CD4-positive, alpha-beta T cell treated with Interleukin-17A for 1 hour (primary cell): ENCODE data around the gene FAXDC2.
"Not testable (repeated sequence)": the region's sequence is repeated elsewhere in the genome, so short reads cannot be mapped to it uniquely, and the experiment has no call there.

Experiments used
- DNase-seq: peaks from one replicate; pipeline ENCODE4 v3.0.0-alpha.2; 2020

The FAXDC2 gene

GRCh38 chr5:154829589-154830218 is 20.7 kb downstream of the FAXDC2 start:
- DNase-seq = peak; percentile 41

DNA sequence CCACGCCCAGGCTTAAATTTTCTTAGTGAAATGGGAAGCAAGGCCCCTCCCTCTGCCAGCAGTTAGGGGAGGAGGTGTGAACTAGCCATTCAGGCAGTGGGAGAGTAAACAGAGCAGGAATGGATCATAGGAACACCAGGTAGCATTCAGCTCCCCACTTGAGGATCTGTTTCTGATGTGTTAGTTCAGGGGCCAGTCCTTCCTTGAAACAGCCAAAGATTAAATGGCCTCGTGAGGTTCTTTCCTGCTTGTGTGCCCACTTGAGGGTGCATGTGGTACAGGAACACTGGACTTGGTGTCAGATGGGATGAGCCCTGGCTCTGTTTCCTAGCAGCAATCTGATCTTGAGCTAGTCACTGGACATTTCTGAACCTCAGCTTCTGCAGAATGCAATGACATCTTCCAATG is 21.2 kb downstream of the FAXDC2 start:
- no peak for DNase-seq

- DNase-seq = no peak
Measured at GRCh38 chr5:154824070-154824469, 26.3 kb downstream of the FAXDC2 start.

DNA sequence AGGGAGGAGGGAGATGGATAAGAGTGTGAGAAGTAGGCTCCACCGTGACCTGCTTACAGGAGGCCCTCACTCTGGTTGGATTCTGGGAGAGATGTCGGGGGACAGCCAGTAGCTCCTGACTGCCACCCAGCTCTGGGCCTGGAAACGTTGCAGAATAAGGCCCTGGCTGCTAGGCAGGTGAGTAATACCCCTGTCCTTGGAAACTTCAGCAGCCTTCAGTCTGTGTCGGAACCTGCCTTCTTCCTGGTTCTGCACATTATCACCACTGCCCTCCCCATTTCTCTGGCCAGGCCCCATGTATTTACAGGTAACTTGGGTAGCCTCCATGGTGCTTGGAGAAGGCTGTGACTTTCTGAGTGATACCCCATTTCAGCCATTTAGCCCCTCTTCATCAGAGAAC is 26.8 kb downstream of the FAXDC2 start:
- DNase-seq = no peak

GRCh38 chr5:154822896-154823295 is 27.5 kb downstream of the FAXDC2 start:
- not testable (repeated sequence) for DNase-seq

GRCh38 chr5:154820383-154820782 is 30.0 kb downstream of the FAXDC2 start:
- DNase-seq = no peak

DNA sequence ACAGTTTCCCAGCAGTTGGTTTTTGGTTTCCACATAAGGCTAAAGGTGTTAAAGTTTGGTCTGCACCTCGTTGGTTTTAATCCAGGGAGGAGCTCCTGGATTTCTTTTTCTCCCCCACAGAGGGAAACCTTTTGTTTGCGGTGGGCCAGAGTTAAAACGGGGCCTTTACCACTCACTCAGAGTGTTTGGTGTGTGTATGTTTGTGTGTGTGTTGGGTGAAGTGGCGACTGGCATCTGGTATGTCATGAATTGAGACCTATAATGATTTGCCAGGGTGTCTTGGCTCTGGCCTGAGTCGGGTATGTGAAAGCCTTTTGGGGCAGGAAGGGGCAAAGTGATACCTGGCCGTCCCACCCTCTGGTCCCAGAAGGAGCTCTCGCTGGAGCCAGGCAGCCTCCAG is 30.9 kb downstream of the FAXDC2 start:
- DNase-seq = no peak

DNA sequence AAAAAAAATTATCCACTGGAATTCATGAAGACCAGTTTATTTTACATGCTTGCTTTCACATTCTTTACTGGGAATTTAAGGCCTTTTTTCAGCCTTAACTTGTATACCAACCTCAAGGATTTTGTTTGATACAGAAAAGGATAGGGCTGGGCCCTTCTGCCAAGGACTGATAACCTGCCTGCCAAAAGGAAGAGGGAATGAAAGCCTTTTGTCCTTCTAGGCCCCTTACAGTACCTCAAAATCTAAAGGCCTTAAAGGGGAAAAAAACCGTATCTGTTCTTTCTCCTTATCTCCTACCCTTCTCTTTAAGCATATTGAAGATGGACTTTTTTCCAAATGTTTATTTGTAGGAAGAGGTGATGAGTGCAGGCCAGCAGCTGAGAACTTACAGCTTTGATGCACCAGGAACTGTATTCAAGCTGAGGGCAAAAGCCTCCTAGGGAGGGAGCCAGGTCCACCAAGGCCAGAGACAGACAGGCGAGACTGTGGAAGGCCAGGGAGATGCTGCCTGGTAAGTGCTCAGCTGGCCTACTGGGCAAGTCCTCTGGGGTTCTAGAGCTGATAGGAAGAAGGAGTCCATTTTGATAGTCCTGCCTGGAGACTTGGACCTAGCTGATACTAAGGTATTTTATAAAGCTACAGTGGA is 31.8 kb downstream of the FAXDC2 start:
- DNase-seq = no peak

DNA sequence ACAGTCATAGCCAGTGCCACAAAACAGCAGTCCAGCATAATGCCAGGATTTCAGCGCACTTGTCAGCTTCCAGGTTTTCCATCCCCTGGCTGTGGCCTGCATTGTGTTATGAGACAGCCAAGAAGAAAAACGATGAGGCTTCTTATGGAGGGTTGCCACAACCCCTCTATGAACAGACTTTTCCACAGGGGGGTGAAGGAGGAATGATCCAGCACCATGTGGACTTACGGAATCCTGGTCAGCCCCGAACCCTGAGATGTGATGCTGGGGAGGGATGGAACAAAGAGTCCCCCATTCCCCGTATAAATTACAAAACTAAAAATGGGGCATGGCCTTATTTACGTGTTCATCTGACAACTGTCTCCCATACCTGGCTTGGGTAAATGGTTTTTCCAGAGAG is 32.6 kb downstream of the FAXDC2 start:
- DNase-seq = no peak

DNA sequence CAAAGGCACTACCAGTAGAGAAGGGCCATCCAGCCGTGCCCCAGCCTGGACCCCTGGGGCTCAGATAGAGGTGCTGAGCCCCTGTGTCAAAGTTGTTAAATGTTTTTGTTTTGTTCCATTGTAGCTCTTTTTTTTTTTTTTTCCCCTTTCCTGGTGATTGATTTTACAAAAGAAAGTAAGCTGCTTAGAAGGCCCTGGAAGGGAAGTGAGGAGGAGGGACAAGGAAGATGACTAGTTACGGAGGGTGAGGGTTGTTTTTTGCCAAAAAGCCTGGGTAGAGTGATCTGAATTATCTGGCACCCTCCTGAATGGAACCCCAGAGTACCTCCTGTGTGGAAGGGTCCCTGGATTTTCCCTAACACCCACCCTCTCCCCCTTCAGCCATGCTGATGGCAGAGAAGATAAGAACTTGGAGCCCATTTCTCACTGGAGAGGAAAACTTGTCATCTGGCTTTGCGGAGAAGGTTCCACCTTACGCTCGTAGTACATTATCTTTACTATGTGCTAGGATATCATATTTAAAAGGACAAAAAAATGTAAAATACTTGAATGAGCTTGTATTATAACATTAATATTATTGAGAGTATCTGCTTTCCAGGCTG is 33.4 kb downstream of the FAXDC2 start:
- no peak for DNase-seq

GRCh38 chr5:154815684-154816247 is 34.6 kb downstream of the FAXDC2 start:
- DNase-seq = no peak

GRCh38 chr5:154815025-154815424 is 35.4 kb downstream of the FAXDC2 start:
- no peak for DNase-seq

DNA sequence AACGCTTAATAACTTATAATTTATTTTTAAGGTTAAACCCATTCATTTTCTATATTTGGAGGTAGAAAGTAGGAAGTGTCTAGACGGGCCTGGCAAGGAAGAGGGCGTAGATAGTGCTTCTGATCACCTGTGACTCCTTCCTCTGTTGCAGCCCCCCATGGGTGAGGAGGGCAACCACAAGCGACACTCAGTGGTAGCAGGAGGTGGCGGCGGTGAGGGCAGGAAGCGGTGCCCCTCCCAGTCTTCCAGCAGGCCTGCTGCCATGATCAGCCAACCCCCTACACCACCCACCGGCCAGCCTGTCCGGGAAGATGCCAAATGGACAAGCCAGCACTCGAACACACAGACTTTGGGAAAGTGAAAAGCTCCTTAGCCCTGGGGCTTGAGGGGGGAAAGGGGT is 36.7 kb downstream of the FAXDC2 start:
- DNase-seq = peak; percentile 54

DNA sequence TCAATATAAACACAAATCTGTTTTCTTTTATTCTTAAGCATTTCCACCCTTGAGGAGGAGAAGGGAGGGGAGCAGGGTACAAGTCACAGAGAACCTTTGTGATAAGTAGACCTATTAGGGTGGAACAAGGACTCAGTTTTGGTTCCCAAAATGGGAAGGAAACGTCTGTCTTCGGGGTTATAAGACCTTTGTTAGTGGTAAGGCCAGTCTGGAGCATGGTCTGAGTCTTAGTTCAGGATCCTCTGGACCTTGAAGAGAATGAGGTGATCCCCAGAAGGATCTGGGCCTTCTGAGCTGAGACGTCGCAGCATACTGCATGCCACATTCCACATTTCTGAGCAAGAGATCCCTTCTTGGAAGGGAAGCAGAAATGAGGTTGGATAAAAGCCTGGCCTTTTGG is 37.2 kb downstream of the FAXDC2 start:
- no peak for DNase-seq

DNA sequence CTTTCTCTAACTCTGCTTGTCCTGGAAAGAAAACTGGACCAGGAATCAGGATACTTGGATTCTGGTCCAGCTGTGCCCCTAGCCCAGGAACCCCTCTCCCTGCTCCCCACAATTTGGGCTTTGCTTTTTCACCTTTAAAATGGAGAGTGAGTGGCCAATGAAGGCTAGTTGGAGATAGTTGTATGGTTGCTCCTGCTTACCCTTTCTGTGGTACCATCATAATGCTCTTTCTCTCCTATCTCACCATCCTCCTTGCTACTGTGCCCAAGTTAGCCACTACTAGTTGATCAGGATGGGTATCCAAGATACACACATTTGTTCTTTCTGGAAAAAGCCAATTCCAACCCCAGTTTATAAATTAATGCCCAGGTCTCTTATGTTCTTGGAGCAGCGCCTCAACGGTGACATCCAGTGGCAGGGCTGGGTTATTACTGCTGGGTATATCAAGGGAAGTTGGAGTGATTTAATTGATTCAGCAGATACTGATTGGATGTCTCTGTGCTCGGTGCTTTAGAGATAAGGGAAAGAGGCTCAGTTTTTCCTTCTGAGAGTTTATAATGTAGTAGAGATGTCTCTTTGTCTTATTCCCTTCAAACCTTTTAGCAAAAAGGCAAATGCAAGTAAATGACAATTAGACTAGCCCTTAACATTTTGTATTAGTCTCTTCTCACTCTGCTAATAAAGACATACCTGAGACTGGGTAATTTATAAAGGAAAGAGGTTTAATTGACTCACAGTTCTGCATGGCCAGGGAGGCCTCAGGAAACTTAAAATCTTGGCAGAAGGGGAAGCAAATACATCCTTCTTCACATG is 38.5 kb downstream of the FAXDC2 start:
- peak; percentile 74 for DNase-seq

GRCh38 chr5:154811239-154811638 is 39.2 kb downstream of the FAXDC2 start:
- DNase-seq = no peak

DNA sequence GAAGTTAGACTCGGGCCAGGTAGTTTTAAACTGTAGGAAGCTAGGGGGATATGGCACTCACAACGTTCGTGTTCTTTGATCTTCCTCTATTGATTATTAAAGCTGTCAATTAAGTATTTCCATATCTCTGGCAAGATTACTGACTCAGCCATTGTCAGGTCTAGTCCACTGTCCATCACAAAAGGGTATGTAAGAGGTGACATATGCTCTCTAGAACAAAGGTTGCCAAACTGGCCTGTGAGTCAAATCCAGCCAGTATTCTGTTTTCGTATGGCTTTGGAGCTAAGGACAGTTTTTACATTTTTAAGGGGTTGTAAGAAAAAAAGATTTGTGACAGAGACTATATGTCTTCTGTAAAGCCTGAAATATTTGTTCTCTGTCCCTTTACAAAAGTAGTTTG is 44.2 kb downstream of the FAXDC2 start:
- DNase-seq = no peak

DNA sequence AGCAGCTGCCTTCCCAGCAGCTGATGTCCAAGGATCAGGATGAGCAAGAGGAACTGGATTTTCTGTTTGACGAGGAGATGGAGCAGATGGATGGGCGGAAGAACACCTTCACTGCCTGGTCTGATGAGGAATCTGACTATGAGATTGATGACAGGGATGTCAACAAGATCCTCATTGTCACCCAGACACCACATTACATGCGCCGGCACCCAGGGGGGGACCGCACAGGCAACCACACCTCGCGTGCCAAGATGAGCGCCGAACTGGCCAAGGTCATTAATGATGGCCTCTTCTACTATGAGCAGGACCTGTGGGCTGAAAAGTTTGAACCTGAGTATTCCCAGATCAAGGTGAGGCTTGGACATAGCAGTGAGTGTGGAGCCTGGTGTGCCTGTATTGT is 48.4 kb downstream of the FAXDC2 start:
- DNase-seq = no peak

- no peak for DNase-seq
Measured at GRCh38 chr5:154801083-154801482, 49.3 kb downstream of the FAXDC2 start.

GRCh38 chr5:154800582-154800981 is 49.8 kb downstream of the FAXDC2 start:
- DNase-seq = no peak

GRCh38 chr5:154797762-154798161 is 52.6 kb downstream of the FAXDC2 start:
- no peak for DNase-seq

GRCh38 chr5:154795235-154795596 is 55.2 kb downstream of the FAXDC2 start:
- DNase-seq = no peak

DNA sequence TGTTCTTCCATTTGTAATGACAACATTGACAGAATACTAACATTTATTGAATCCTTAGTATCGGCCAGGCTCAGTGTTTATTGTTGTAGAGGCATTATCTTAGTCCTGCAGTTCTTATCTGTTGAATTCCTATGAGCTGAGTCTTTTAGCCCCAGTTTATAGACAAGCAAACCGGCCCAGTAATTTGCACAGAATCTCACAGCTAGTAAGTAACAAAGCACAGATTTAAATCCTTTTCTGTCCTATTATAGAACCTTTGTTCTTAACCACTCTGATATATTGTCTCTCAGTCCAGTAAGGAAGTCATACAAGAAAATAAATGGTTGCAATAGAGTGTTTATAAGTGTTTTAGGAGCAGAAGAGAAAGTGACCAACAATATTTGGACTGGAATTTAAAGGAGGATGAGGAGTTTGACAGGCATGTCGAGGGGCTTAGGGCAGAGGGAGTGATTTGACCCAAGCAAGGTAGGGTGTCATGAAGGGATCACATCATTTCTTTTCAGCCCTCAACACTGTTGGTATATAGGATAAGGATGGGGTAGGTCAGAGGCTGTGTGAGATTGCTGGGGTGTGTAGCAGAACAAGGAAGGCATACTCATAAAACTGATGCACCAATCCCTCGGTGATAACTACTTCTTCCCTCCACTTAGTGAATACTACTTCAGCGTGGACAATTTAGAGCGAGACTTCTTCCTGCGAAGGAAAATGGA is 55.7 kb downstream of the FAXDC2 start:
- no peak for DNase-seq
